ENCODE results near the gene KRTAP9-9.
"Not testable (repeated sequence)": the region's sequence is repeated elsewhere in the genome, so short reads cannot be mapped to it uniquely, and the experiment has no call there.

KRTAP9-9 gene

DNA sequence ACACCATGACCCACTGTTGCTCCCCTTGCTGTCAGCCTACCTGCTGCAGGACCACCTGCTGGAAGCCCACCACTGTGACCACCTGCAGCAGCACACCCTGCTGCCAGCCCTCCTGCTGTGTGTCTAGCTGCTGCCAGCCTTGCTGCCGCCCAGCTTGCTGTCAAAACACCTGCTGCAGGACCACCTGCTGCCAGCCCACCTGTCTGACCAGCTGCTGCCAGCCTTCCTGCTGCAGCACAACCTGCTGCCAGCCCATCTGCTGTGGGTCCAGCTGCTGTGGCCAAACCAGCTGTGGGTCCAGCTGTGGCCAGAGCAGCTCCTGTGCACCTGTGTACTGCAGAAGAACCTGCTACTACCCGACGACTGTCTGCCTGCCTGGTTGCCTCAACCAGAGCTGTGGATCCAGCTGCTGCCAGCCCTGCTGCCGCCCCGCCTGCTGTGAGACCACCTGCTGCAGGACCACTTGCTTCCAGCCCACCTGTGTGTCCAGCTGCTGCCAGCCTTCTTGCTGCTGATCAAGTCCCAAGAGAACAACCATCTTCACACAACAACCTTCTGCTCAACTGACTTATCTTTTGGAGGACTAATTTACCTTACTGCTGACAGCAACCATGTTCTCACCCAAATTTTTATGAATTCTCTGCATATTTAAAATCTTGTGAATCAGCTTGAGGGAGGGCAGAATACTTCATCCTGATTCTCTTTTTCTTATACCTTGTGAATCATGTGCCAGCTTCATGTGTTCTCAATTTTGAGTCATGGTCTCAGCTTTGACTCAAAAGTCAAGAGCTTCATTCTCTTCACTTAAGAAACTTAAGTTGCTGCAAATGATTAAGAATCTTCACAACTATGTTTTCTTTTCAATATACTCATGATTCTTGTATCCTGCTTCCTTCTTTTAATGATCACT, at the start of gene KRTAP9-9:
KRTAP9-9 (plus strand) TSS at position 4 of the 910 bp plus-strand sequence.
- not testable (repeated sequence) for DNase-seq

DNA sequence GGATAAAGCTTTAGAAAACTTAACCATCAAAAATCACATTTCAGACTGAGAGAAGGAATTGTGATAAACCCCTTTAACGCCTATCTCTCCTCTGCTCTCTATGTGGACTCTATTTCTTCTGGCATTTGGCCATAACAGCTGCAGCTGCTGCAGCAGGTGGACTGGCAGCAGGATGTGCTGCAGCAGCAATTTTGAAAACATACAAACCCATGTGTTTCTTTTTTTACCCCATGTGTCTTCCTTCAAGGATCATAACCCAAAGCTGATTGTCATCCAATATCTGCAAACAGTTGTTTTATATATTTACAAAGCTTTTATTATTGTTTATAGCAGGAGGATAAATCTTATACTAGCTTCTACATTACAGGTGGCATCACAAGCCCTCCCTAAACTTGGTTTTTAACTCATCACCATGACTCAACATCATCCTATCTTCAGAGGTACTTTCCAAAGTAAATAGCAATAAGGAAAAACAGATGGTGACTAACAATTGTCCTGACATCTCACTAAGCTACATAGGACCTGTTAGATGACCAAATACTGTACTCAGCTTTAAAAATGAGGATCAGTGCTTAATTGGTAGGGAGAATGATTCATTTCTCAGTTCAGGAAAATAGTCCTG, 43.2 kb upstream of the KRTAP9-9 start:
- DNase-seq = peak; percentile 1

DNA sequence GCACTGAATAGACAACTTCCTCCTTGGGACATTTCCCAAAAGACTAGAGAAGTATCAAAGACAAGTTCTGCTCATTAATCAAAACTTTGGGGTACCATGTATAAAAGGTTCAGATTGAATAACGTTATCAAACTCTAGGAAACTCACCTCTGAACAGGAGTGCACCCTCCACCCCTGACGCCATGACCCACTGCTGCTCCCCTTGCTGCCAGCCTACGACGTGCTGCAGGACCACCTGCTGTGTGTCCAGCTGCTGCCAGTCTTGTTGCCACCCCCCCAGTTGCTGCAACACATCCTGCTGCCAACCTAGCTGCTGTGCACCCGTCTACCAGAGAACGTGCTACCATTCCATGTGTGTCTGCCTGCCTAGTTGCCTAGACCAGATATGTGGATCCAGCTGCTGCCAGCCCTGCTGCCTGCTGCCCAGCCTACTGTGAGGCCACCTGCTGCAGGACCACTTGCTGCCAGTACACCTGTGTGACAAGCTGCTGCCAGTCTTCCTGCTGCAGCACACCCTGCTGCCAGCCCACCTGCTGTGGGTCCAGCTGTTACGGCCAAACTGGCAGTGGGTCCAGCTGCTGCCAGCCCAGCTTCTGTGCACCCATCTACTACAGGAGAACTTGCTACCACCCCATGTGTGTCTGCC, 42.5 kb upstream of the KRTAP9-9 start:
- no peak for DNase-seq

DNA sequence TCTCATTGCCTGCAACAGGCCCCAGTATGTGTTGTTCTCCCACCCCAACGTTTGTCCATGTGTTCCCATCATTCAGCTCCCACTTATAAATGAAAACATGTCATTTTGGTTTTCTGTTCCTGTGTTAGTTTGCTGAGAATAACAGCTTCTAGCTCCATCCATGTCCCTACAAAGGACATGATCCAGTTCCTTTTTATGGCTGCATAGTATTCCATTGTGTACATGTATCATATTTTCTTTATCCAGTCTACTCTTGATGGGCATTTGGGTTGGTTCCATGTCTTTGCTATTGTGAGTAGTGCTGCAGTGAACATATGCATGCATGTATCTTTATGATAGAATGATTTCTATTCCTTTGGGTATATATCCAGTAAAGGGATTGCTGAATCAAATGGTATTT, 39.5 kb upstream of the KRTAP9-9 start:
- no peak for DNase-seq

DNA sequence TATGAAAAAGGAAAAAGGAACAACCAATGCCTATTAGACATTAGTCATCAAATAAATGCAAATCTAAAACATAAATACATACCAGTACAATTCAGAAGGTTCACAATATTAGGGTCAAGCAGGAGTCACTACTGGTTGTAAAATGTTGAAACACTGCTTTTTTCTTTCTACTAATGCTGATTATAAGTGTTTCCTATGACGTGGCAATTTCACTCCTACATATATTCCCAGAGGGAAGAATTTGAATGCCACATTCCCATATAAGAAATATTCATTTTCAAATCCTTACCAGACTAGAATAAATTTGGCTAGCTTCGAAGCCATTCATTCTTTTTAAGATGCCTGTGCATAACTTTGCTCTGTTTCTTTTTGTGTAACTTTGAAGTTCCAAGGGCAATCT, 31.4 kb upstream of the KRTAP9-9 start:
- DNase-seq = no peak

DNA sequence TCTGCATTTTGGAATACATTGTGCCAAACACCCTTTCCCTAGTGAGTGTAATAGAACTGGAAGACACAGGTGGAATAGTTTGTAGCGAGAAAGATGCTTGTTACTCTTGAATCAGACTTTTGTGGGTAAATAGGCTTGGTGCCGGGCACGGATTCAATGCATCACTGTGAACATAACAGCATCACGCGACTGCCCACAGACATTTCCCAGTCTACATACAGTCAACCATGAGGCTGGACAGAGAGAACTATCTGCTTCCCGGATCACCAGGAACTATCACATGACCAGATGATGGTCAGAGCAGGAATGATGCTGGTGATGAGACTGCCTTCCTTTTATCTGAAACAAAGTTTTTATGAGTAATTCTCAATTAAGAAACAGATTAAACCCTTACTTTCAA, 29.1 kb upstream of the KRTAP9-9 start:
- no peak for DNase-seq

DNA sequence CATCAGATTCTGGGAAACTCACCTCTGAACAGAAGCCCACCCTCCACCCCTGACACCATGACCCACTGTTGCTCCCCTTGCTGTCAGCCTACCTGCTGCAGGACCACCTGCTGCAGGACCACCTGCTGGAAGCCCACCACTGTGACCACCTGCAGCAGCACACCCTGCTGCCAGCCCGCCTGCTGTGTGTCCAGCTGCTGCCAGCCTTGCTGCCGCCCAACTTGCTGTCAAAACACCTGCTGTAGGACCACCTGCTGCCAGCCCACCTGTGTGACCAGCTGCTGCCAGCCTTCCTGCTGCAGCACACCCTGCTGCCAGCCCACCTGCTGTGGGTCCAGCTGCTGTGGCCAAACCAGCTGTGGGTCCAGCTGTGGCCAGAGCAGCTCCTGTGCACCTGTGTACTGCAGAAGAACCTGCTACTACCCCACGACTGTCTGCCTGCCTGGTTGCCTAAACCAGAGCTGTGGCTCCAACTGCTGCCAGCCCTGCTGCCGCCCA, 28.5 kb upstream of the KRTAP9-9 start, which contains the start of gene KRTAP9-2:
KRTAP9-2 (plus strand) TSS at position 51 of the 498 bp plus-strand sequence; CDS start at position 58, 7 bp downstream.
- not testable (repeated sequence) for DNase-seq

DNA sequence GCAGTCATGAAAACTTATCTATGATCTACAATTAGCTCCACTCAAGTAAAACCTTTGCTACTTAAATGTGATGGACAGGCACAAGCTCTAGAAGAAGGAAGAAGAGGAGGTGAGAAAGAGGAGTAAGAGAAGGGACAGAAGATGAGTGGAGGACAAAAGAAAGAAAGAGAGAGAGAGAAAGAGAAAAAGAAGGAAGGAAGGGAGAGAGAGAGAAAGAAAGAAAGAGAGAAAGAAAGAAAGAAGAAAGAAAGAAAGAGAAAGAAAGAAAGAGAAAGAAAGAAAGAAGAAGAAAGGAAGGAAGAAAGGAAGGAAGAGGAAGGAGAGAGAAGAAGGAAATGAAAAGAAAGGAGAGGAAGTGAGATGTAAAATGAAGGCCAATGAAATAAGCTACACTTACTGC, 25.1 kb upstream of the KRTAP9-9 start:
- no peak for DNase-seq

DNA sequence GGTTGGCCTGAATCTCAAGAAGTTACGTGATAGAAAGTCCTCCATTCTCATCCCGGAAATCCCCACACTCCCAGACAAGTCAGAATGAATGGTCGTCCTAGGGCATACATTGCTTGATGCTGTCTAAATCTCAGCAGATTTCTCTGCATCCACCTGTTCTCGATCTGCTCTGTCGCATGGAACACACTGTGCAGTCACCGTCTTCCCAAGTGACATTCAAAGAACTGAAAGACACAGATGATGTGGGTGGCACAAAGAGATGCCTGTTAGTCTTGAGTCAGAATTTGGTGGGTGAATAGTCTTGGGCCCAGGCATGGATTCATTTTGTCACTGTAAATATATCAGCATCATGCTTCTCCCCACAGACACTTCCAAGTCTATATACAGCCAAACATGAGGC, 23.5 kb upstream of the KRTAP9-9 start:
- DNase-seq = no peak

DNA sequence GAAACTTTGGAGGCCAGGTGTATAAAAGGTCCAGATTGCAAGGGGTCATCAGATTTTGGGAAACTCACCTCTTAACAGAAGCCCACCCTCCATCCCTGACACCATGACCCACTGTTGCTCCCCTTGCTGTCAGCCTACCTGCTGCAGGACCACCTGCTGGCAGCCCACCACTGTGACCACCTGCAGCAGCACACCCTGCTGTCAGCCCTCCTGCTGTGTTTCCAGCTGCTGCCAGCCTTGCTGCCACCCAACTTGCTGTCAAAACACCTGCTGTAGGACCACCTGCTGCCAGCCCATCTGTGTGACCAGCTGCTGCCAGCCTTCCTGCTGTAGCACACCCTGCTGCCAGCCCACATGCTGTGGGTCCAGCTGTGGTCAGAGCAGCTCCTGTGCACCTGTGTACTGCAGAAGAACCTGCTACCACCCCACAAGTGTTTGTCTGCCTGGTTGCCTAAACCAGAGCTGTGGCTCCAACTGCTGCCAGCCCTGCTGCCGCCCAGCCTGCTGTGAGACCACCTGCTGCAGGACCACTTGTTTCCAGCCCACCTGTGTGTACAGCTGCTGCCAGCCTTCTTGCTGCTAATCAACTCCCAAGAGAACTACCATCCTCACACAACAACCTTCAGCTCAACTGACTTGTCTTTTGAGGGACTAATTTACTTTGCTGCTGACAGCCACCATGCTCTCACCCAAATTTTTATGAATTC, 22.6 kb upstream of the KRTAP9-9 start, which contains the start of gene KRTAP9-3:
KRTAP9-3 (plus strand) TSS at position 51 of the 707 bp plus-strand sequence; CDS start at position 104, 53 bp downstream.
- DNase-seq = not testable (repeated sequence)

DNA sequence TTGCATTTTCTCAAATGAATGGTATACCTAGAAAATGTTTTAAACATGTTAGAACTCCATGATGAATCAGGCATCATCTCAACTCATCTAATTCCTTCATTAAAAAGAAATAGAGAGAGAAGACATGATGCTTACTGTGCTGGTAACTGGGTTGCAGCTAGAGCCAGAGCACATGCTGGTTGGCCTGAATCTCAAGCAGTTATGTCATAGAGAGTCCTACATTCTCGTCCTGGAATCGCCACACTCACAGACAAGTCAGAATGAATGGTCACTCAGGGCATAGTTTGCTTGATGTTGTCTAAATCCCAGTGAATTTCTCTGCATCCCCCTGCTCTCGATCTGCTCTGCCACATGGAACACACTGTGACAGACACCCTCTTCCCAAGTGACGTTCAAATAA, 18.1 kb upstream of the KRTAP9-9 start:
- DNase-seq = not testable (repeated sequence)

DNA sequence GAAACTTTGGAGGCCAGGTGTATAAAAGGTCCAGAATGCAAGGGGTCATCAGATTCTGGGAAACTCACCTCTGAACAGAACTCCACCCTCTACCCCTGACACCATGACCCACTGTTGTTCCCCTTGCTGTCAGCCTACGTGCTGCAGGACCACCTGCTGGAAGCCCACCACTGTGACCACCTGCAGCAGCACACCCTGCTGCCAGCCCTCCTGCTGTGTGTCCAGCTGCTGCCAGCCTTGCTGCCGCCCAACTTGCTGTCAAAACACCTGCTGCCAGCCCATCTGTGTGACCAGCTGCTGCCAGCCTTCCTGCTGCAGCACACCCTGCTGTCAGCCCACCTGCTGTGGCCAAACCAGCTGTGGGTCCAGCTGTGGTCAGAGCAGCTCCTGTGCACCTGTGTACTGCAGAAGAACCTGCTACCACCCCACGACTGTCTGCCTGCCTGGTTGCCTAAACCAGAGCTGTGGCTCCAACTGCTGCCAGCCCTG, 17.2 kb upstream of the KRTAP9-9 start, which contains the start of gene KRTAP9-8:
KRTAP9-8 (plus strand) TSS at position 51 of the 489 bp plus-strand sequence; CDS start at position 104, 53 bp downstream.
- DNase-seq = not testable (repeated sequence)

DNA sequence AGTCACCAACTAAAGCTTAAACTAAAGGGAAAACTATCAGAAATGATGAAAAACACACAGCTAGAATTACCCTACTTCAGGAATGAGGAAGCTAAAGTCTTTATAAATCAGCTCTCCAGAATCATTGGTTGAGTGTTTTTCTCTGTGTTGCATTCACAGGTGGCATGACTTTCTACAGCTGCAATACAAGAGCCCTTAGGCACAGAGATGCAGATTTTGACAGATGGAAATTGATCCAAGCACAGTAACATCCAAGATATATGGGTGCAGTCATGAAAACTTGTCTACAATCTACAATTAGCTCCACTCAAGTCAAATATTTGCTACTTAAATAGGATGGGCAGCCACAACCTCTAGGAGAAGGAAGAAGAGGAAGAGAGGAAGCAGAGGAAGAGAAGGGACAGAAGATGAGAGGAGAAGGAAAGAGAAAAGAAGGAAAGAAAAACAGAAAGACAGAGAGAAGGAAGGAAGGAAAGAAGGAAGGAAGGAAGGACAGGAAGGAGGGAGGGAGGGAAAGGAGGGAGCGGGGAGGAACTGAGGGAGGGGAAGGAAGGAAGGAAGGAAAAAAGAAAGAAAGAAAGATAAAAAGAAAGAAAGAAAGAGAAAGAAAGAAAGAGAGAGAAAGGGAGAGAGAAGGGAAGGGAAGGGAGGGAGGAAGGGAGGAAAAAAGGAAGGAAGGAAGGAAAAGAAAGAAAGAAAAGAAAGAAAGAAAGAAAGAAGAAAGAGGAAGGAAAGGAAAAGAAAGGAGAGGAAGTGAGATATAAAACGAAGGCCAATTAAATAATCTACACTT, 8.0 kb upstream of the KRTAP9-9 start:
- not testable (repeated sequence) for DNase-seq

DNA sequence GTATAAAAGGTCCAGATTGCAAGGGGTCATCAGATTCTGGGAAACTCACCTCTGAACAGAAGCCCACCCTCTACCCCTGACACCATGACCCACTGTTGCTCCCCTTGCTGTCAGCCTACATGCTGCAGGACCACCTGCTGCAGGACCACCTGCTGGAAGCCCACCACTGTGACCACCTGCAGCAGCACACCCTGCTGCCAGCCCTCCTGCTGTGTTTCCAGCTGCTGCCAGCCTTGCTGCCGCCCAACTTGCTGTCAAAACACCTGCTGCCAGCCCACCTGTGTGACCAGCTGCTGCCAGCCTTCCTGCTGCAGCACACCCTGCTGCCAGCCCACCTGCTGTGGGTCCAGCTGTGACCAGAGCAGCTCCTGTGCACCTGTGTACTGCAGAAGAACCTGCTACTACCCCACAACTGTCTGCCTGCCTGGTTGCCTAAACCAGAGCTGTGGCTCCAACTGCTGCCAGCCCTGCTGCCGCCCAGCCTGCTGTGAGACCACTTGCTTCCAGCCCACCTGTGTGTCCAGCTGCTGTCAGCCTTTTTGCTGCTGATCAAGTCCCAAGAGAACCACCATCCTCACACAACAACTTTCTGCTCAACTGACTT, 5.4 kb upstream of the KRTAP9-9 start, which contains the start of gene KRTAP9-4:
KRTAP9-4 (plus strand) TSS at position 51 of the 604 bp plus-strand sequence; CDS start at position 85, 34 bp downstream.
- not testable (repeated sequence) for DNase-seq

DNA sequence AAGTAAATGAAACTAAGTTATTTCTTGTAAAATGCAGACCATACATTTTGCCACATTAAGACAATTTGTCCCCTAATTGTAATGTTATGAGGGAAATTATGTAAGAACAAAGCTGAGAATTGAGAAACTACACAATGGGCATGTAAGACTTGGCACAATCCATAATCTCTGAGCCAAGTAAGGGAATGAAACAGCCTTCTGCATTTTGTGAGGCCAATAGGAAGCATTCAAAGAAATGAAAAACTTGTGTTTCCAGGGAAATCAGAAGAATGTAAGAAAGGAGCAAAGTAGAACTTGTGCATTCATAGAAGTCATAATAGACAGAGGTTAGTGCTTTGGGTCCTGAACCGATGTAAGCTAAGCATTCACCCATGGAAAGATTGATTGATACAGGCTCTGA, 3.9 kb upstream of the KRTAP9-9 start:
- no peak for DNase-seq

DNA sequence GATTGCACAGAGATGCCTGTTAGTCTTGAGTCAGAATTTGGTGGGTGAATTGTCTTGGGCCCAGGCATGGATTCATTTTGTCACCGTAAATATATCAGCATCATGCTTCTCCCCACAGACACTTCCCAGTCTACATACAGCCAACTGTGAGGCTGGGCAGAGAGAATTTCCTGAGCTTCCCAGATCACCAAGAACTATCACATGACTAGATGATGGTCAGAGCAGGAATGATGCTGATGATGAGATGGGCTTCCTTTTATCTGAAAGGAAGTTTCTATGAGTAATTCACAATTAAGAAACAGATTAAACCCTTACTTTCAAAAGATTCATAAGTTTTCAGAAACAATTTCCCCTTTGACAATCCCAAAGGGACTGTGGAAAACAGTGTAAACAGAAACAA, 323 bp upstream of the KRTAP9-9 start:
- DNase-seq = no peak

DNA sequence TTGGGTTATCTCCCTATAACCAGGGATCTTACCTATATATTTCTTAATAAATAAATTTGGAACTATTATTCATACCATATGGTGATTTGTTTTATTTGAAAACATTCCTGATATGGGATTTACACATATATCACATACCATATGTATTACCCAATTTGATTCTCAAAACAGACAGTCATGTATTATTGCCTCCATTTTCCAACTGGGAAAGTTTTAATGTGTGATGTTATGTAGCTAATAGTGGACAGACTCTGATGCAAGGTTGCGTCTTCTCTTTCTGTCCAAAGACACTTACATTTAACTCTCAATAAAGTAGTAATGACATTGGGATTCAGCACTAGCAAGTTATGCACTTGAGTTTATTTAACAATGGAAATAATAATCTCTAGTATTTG, 1.1 kb downstream of the KRTAP9-9 start:
- no peak for DNase-seq

DNA sequence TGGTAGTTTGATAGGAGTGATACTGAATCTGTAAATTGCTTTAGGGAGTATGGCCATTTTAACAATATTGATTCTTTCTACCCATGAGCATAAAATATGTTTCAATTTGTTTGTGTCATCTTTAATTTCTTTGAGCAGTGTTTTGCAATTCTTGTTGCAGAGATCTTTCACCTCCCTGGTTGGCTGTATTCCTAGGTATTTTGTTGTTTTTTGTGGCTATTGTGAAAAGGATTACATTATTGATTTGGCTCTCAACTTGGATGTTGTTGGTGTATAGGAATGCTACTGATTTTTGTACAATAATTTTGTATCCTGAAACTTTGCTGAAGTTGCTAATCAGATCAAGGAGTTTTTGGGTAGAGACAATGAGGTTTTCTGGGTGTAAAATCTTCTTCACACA, 3.2 kb downstream of the KRTAP9-9 start:
- no peak for DNase-seq

DNA sequence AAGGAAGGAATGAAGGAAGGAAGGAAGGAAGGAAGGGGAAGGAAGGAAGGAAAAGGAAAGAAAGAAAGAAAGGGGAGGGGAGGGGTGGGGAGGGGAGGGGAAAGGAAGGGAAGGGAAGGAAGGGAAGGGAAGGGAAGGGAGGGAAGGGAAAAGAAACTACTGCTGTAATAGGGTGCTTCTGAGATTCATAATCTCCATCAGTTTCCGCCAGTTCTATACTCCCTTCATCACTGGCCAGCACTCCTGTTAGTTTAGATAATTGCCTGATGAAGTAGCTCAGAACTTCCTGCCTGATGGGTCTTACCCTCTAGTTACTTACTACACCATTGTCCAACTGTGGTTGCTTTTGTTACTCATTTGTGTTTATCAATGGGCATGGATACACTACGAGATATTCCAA, 8.0 kb downstream of the KRTAP9-9 start:
- DNase-seq = no peak

DNA sequence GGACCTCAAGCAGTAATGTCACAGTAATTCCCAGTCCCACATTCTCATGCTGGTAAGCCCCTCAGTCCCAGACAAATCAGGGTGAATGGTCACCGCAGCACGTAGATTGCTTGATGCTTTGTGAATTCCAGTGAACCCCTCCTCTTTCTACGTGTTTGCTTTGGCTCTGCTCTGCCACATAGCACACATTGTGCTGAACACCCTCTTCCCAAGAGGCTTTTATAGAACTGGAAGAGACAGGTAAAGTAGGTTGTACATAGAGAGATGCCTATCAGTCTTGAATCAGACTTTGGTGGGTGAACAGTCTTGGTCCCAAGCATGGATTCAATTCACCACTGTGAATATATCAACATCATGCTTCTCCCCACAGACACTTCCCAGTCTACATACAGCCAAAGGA, 9.4 kb downstream of the KRTAP9-9 start:
- DNase-seq = no peak

DNA sequence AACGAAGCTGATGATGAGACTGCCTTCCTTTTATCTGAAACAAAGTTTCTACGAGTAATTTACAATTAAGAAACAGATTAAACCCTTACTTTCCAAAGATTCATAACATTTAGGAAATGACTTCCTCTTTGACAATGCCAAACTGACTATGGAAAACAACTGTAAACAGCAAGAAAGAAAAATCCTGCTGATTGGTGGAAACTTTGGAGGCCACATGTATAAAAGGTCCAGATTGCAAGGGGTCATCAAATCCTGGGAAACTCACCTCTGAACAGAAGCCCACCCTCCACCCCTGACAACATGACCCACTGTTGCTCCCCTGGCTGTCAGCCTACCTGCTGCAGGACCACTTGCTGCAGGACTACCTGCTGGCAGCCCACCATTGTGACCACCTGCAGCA, 9.9 kb downstream of the KRTAP9-9 start, which contains the start of gene KRTAP9-6:
KRTAP9-6 (plus strand) TSS at position 301 of the 400 bp plus-strand sequence; CDS start at position 301, 0 bp downstream.
- DNase-seq = no peak

All from activated CD4-positive, alpha-beta T cell treated with anti-CD3 and anti-CD28 coated beads, Interleukin-2, amount 50 U/mL, for 16 hours (primary cell).